ENCODE data around the gene KCNMA1. TPM values are rescaled to one million over a fixed set of nuclear protein-coding genes. Genes with fewer than 3 reads are reported as not detected.

Gene KCNMA1
- total RNA-seq, 1 experiment from 2014 or later, result 0.70 TPM

- H3K4me2 ChIP-seq, result no peak overlapping the region
- ChIA-PET CTCF (no interaction called here), POLR2A (ENCODE audit: unreplicated experiment) (no interaction called here)
- H2AFZ ChIP-seq, result no peak overlapping the region
- H3K36me3 ChIP-seq (ENCODE audit: low read depth), result no peaks in the 10 kb centered on the region
- H3K27ac ChIP-seq, result no peak overlapping the region
- no peaks in the 10 kb centered on the region for H4K20me1 ChIP-seq (ENCODE audit: insufficient read depth)
- no peak overlapping the region for H3K4me3 ChIP-seq
- no peaks in the 10 kb centered on the region; the same call in 1 of the 2 replicates for H3K9me3 ChIP-seq (ENCODE audit: insufficient read depth, low read depth)
- TF ChIP-seq, protein P1, sequence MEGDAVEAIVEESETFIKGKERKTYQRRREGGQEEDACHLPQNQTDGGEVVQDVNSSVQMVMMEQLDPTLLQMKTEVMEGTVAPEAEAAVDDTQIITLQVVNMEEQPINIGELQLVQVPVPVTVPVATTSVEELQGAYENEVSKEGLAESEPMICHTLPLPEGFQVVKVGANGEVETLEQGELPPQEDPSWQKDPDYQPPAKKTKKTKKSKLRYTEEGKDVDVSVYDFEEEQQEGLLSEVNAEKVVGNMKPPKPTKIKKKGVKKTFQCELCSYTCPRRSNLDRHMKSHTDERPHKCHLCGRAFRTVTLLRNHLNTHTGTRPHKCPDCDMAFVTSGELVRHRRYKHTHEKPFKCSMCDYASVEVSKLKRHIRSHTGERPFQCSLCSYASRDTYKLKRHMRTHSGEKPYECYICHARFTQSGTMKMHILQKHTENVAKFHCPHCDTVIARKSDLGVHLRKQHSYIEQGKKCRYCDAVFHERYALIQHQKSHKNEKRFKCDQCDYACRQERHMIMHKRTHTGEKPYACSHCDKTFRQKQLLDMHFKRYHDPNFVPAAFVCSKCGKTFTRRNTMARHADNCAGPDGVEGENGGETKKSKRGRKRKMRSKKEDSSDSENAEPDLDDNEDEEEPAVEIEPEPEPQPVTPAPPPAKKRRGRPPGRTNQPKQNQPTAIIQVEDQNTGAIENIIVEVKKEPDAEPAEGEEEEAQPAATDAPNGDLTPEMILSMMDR (conservative IDR thresholded peaks at IDR 0.05), result no peak
- no peak for TF ChIP-seq EZH2 (IDR thresholded peaks at IDR 0.05; ENCODE audit: low read depth)
- H3K79me2 ChIP-seq (ENCODE audit: low read depth), result no peaks in the 10 kb centered on the region
- H3K4me1 ChIP-seq (replicated peaks; ENCODE audit: insufficient read depth), result no peaks in the 10 kb centered on the region
- intact Hi-C loops (cut with micrococcal nuclease; ENCODE audit: unreplicated experiment), result no loop called here
- no TSS peak for BruUV-seq (replicated peaks)
- H3F3A ChIP-seq (ENCODE audit: insufficient read depth, low read depth), result no peaks in the 10 kb centered on the region
- no peaks in the 10 kb centered on the region for H3K27me3 ChIP-seq (ENCODE audit: insufficient read depth, low read depth)
- no peak for DNase-seq
- no peaks in the 10 kb centered on the region for H3K9me2 ChIP-seq (ENCODE audit: insufficient read depth)
Measured at GRCh38 chr10:77244286-77244685, 393.3 kb downstream of the KCNMA1 start.

- Histone ChIP-seq H3K4me3 (no peak overlapping the region), H3K9me3 (ENCODE audit: insufficient read depth, low read depth) (no peaks in the 10 kb centered on the region; the same call in 1 of the 2 replicates), H4K20me1 (ENCODE audit: insufficient read depth) (no peaks in the 10 kb centered on the region), H3K4me1 (replicated peaks; ENCODE audit: insufficient read depth) (no peaks in the 10 kb centered on the region), H3F3A (ENCODE audit: insufficient read depth, low read depth) (no peaks in the 10 kb centered on the region), H3K27me3 (ENCODE audit: insufficient read depth, low read depth) (no peaks in the 10 kb centered on the region), H3K4me2 (no peak overlapping the region), H3K27ac (no peak overlapping the region), H2AFZ (no peak overlapping the region), H3K36me3 (ENCODE audit: low read depth) (no peaks in the 10 kb centered on the region), H3K79me2 (ENCODE audit: low read depth) (no peaks in the 10 kb centered on the region), H3K9me2 (ENCODE audit: insufficient read depth) (no peaks in the 10 kb centered on the region)
- intact Hi-C loops (cut with micrococcal nuclease; ENCODE audit: unreplicated experiment), result no loop called here
- TF ChIP-seq, protein P1 (conservative IDR thresholded peaks at IDR 0.05), result no peak
- no peak for TF ChIP-seq EZH2 (IDR thresholded peaks at IDR 0.05; ENCODE audit: low read depth)
- ChIA-PET CTCF (no interaction called here), POLR2A (ENCODE audit: unreplicated experiment) (no interaction called here)
- BruUV-seq (replicated peaks), result no TSS peak
- no peak for DNase-seq
Measured at GRCh38 chr10:77241350-77241725, 396.3 kb downstream of the KCNMA1 start.

DNA sequence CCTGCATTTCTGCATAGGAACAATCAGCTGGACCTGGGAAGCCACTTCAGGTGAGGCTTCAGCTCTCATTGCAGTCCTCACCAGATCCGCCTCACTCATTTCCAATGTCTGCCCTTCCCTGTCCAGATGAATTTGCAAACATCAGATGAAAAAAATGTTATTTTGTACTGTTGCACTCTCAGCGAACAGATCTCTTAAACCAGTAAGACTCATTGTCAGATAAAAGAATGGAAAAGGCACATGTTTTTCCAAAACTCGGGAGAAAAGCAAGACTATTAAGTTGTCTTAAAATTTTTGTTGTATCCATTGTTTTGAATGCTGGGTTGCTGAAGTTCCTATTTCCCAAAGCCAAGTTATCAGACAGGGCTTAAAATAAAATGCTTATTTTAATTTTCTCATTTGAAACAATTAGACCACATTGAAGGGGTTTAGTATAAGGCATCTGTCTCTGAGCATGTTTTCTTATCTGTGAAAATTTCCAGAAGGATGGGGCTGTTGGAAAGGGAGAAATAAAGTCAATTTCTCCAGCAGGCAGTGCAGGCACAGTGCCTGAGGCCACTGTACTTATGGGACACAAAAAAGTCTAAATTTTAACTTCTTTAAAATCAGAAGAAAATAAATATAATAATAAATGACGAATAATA is 396.8 kb downstream of the KCNMA1 start:
- Histone ChIP-seq H3K4me2 (no peak overlapping the region), H3K79me2 (ENCODE audit: low read depth) (no peaks in the 10 kb centered on the region), H3K27ac (no peak overlapping the region), H3K4me1 (replicated peaks; ENCODE audit: insufficient read depth) (no peaks in the 10 kb centered on the region), H3K36me3 (ENCODE audit: low read depth) (no peaks in the 10 kb centered on the region), H4K20me1 (ENCODE audit: insufficient read depth) (no peaks in the 10 kb centered on the region), H3K9me3 (ENCODE audit: insufficient read depth, low read depth) (no peaks in the 10 kb centered on the region; the same call in 1 of the 2 replicates), H2AFZ (no peak overlapping the region), H3K4me3 (no peak overlapping the region), H3K27me3 (ENCODE audit: insufficient read depth, low read depth) (no peaks in the 10 kb centered on the region), H3F3A (ENCODE audit: insufficient read depth, low read depth) (no peaks in the 10 kb centered on the region), H3K9me2 (ENCODE audit: insufficient read depth) (no peaks in the 10 kb centered on the region)
- ChIA-PET CTCF (no interaction called here), POLR2A (ENCODE audit: unreplicated experiment) (no interaction called here)
- TF ChIP-seq, protein P1 (conservative IDR thresholded peaks at IDR 0.05), result no peak
- TF ChIP-seq EZH2 (IDR thresholded peaks at IDR 0.05; ENCODE audit: low read depth), result no peak
- DNase-seq, result no peak
- intact Hi-C loops (cut with micrococcal nuclease; ENCODE audit: unreplicated experiment), result no loop called here
- no TSS peak for BruUV-seq (replicated peaks)

All from PC-9 (cell line).